T-helper 1 cell treated with Interleukin-12 subunit alpha and Interleukin-12 subunit beta and Interleukin-4 antibody, amounts not matched to agents 30 μg/mL and 1 μg/mL, for 36 hours (primary cell): Measurements from ENCODE around the gene PSEN1.

ENCODE experiments used
- H3K27ac Mint-ChIP-seq: one replicate; pipeline ENCODE4 v1.8.0; 2021; ENCODE audit warnings: mild to moderate bottlenecking, mixed read lengths
- H3K27me3 Mint-ChIP-seq: one replicate; pipeline ENCODE4 v1.8.0; 2021; ENCODE audit warnings: low read depth, mixed read lengths
- H3K36me3 Mint-ChIP-seq: one replicate; pipeline ENCODE4 v1.8.0; 2021; ENCODE audit warnings: low read depth, mixed read lengths
- H3K4me1 Mint-ChIP-seq: one replicate; pipeline ENCODE4 v1.8.0; 2021; ENCODE audit warnings: low read depth, mixed read lengths
- H3K4me3 Mint-ChIP-seq: one replicate; pipeline ENCODE4 v1.8.0; 2021; ENCODE audit warnings: mild to moderate bottlenecking, moderate library complexity, mixed read lengths
- H3K9me3 Mint-ChIP-seq: one replicate; pipeline ENCODE4 v1.8.0; 2021; ENCODE audit warnings: mixed read lengths

PSEN1 gene

DNA sequence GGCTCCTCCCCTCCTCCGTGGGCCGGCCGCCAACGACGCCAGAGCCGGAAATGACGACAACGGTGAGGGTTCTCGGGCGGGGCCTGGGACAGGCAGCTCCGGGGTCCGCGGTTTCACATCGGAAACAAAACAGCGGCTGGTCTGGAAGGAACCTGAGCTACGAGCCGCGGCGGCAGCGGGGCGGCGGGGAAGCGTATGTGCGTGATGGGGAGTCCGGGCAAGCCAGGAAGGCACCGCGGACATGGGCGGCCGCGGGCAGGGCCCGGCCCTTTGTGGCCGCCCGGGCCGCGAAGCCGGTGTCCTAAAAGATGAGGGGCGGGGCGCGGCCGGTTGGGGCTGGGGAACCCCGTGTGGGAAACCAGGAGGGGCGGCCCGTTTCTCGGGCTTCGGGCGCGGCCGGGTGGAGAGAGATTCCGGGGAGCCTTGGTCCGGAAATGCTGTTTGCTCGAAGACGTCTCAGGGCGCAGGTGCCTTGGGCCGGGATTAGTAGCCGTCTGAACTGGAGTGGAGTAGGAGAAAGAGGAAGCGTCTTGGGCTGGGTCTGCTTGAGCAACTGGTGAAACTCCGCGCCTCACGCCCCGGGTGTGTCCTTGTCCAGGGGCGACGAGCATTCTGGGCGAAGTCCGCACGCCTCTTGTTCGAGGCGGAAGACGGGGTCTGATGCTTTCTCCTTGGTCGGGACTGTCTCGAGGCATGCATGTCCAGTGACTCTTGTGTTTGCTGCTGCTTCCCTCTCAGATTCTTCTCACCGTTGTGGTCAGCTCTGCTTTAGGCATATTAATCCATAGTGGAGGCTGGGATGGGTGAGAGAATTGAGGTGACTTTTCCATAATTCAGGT is at the start of gene PSEN1:
Gene PSEN1, plus strand, starts transcription at position 121 of the 839 bp plus-strand sequence. CDS start 11,513 bp downstream, outside the sequence.
- Mint-ChIP-seq H3K9me3 (peaks cover 16% of the 10 kb centered on the region), H3K36me3 (peaks cover 26% of the 10 kb centered on the region), H3K27ac (peak within 1 kb of the TSS; percentile 86), H3K4me1 (peaks cover 23% of the 10 kb centered on the region), H3K4me3 (peak within 1 kb of the TSS; percentile 90), H3K27me3 (no peaks in the 10 kb centered on the region)

- no peak overlapping the region for H3K4me3 Mint-ChIP-seq
Observed at GRCh38 chr14:73091044-73091443, 45.3 kb upstream of the PSEN1 start.

GRCh38 chr14:73097421-73097820 is 38.9 kb upstream of the PSEN1 start:
- no peaks in the 10 kb centered on the region for H3K27me3 Mint-ChIP-seq
- H3K9me3 Mint-ChIP-seq, result no peaks in the 10 kb centered on the region
- peaks cover 33% of the 10 kb centered on the region for H3K36me3 Mint-ChIP-seq
- peaks cover 10% of the 10 kb centered on the region for H3K4me1 Mint-ChIP-seq
- H3K4me3 Mint-ChIP-seq, result no peak overlapping the region
- H3K27ac Mint-ChIP-seq, result no peak overlapping the region

More at GRCh38 chr14:73091044-73091443, 45.3 kb upstream of the PSEN1 start:
- Mint-ChIP-seq H3K9me3 (no peaks in the 10 kb centered on the region), H3K27me3 (no peaks in the 10 kb centered on the region), H3K4me1 (peaks cover 3% of the 10 kb centered on the region), H3K27ac (no peak overlapping the region), H3K36me3 (peaks cover 34% of the 10 kb centered on the region)

GRCh38 chr14:73100334-73100733 is 36.0 kb upstream of the PSEN1 start:
- H3K4me1 Mint-ChIP-seq, result peaks cover 10% of the 10 kb centered on the region
- H3K36me3 Mint-ChIP-seq, result peaks cover 42% of the 10 kb centered on the region
- H3K4me3 Mint-ChIP-seq, result no peak overlapping the region
- H3K27ac Mint-ChIP-seq, result no peak overlapping the region
- H3K27me3 Mint-ChIP-seq, result no peaks in the 10 kb centered on the region
- no peaks in the 10 kb centered on the region for H3K9me3 Mint-ChIP-seq

GRCh38 chr14:73102806-73103497 is 33.4 kb upstream of the PSEN1 start:
- peaks cover 39% of the 10 kb centered on the region for H3K36me3 Mint-ChIP-seq
- H3K9me3 Mint-ChIP-seq, result no peaks in the 10 kb centered on the region
- H3K27me3 Mint-ChIP-seq, result no peaks in the 10 kb centered on the region
- H3K4me3 Mint-ChIP-seq, result no peak overlapping the region
- peaks cover 2% of the 10 kb centered on the region for H3K4me1 Mint-ChIP-seq
- peak overlapping the region; percentile 35 for H3K27ac Mint-ChIP-seq

- no peaks in the 10 kb centered on the region for H3K27me3 Mint-ChIP-seq
- H3K4me1 Mint-ChIP-seq, result peaks cover 2% of the 10 kb centered on the region
- no peaks in the 10 kb centered on the region for H3K9me3 Mint-ChIP-seq
- peaks cover 40% of the 10 kb centered on the region for H3K36me3 Mint-ChIP-seq
- no peak overlapping the region for H3K27ac Mint-ChIP-seq
- no peak overlapping the region for H3K4me3 Mint-ChIP-seq
Observed at GRCh38 chr14:73105050-73105449, 31.3 kb upstream of the PSEN1 start.

GRCh38 chr14:73105727-73106126 is 30.6 kb upstream of the PSEN1 start:
- Mint-ChIP-seq H3K4me1 (peaks cover 2% of the 10 kb centered on the region), H3K9me3 (no peaks in the 10 kb centered on the region), H3K4me3 (no peak overlapping the region), H3K27ac (no peak overlapping the region), H3K27me3 (no peaks in the 10 kb centered on the region), H3K36me3 (peaks cover 36% of the 10 kb centered on the region)

DNA sequence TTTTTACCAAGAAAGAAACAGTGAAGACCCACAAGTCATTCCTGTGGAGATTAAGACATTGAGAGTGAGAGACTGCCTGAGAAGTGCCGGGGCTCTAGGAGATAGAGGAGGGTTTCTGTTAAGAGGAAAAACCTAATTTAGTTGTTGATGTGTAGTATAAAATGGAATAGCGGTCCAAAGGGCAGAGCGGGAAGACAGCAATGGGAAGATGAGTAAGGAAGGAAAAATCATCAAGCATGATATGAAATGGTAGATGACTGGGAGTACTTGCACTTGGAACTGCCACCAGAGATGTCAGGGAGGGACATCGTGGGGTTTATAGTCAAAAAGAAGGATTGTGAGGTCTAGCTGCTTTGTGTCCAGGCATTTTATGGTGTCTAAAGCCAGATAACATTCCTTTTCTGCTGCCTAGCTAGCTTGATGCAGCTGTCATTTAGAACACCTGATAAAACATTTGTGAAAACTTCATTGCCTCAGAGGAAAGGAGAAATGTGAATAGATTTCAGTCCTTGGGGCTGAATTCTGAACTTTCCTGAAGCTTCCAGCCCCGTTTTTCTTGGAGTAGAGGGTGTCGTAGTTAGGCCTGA is 20.1 kb upstream of the PSEN1 start:
- Mint-ChIP-seq H3K27me3 (no peaks in the 10 kb centered on the region), H3K27ac (peak overlapping the region; percentile 32), H3K4me1 (peaks cover 2% of the 10 kb centered on the region), H3K36me3 (peaks cover 32% of the 10 kb centered on the region), H3K9me3 (no peaks in the 10 kb centered on the region), H3K4me3 (no peak overlapping the region)

GRCh38 chr14:73124180-73124894 is 12.0 kb upstream of the PSEN1 start:
- Mint-ChIP-seq H3K4me3 (no peak overlapping the region), H3K27me3 (no peaks in the 10 kb centered on the region), H3K27ac (no peak overlapping the region), H3K36me3 (peaks cover 40% of the 10 kb centered on the region), H3K4me1 (no peaks in the 10 kb centered on the region), H3K9me3 (no peaks in the 10 kb centered on the region)

GRCh38 chr14:73125169-73125588 is 11.1 kb upstream of the PSEN1 start:
- Mint-ChIP-seq H3K27ac (no peak overlapping the region), H3K4me1 (no peaks in the 10 kb centered on the region), H3K9me3 (no peaks in the 10 kb centered on the region), H3K4me3 (no peak overlapping the region), H3K27me3 (no peaks in the 10 kb centered on the region), H3K36me3 (peaks cover 36% of the 10 kb centered on the region)

GRCh38 chr14:73125746-73126145 is 10.6 kb upstream of the PSEN1 start:
- no peaks in the 10 kb centered on the region for H3K27me3 Mint-ChIP-seq
- H3K27ac Mint-ChIP-seq, result no peak overlapping the region
- peaks cover 36% of the 10 kb centered on the region for H3K36me3 Mint-ChIP-seq
- H3K9me3 Mint-ChIP-seq, result no peaks in the 10 kb centered on the region
- H3K4me1 Mint-ChIP-seq, result no peaks in the 10 kb centered on the region
- H3K4me3 Mint-ChIP-seq, result no peak overlapping the region

GRCh38 chr14:73133795-73134194 is 2.5 kb upstream of the PSEN1 start:
- peaks cover 21% of the 10 kb centered on the region for H3K36me3 Mint-ChIP-seq
- H3K27me3 Mint-ChIP-seq, result no peaks in the 10 kb centered on the region
- H3K4me3 Mint-ChIP-seq, result no peak overlapping the region
- H3K4me1 Mint-ChIP-seq, result peaks cover 16% of the 10 kb centered on the region
- no peak overlapping the region for H3K27ac Mint-ChIP-seq
- H3K9me3 Mint-ChIP-seq, result peaks cover 16% of the 10 kb centered on the region

GRCh38 chr14:73136085-73136386 is 271 bp upstream of the PSEN1 start:
- H3K27ac Mint-ChIP-seq, result peak overlapping the region; percentile 86
- peaks cover 25% of the 10 kb centered on the region for H3K36me3 Mint-ChIP-seq

DNA sequence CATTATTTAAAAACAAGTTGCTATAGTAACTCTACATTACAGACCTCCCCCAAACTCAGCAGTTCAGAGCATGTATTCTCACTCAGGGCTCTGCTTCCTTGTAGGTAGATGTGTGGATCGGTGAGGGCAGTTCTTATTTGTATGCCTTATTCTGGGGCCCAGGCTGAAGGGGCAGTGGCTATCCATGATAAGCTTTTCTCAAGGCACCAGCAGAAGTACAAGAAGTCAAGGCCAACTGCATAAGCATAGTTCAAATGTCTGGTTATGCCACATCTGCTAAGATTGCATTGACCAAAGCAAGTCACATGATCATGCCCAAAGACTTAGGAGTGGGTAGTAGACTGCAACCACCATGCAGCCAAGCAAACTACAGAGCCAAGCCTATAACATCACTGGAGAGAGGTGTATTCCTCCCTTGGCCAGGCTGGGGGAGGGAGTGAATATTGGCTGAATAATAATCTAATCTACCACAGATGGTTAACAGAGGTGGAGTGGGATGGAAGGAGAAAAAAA is 4.6 kb downstream of the PSEN1 start:
- Mint-ChIP-seq H3K27me3 (no peaks in the 10 kb centered on the region), H3K27ac (peak overlapping the region; percentile 31), H3K4me3 (no peak overlapping the region)

More at GRCh38 chr14:73136085-73136386, 271 bp upstream of the PSEN1 start:
- Mint-ChIP-seq H3K9me3 (peaks cover 16% of the 10 kb centered on the region), H3K4me1 (peaks cover 23% of the 10 kb centered on the region), H3K4me3 (peak overlapping the region; percentile 90), H3K27me3 (no peaks in the 10 kb centered on the region)

More for the DNA sequence above, 4.6 kb downstream of the PSEN1 start:
- Mint-ChIP-seq H3K36me3 (peaks cover 14% of the 10 kb centered on the region), H3K9me3 (no peaks in the 10 kb centered on the region), H3K4me1 (peaks cover 33% of the 10 kb centered on the region)
